GM23338 (cell line): ENCODE data around the gene ZBTB7A.

Experiments used
- CREB1 ChIP-seq: fragments of 250-450 bp; sonication (Bioruptor Pico); IDR thresholded peaks from 2 replicates; pipeline ENCODE4 v1.5.0; 2020; ENCODE audit warnings: low read depth, mild to moderate bottlenecking, moderate library complexity
- EZH2 ChIP-seq: fragments of 200-600 bp; sonication (generic); IDR thresholded peaks from one replicate; pipeline ENCODE4 v1.8.0; 2017; ENCODE audit warnings: antibody characterized with exemption, mild to moderate bottlenecking, low read depth; ENCODE audit not compliant: unreplicated experiment
- EZH2phosphoT487 ChIP-seq: fragments of 200-600 bp; sonication (generic); IDR thresholded peaks from one replicate; pipeline ENCODE4 v1.8.1; 2018; ENCODE audit warnings: antibody characterized with exemption; ENCODE audit not compliant: unreplicated experiment
- POLR2AphosphoS5 ChIP-seq: IDR thresholded peaks from 2 replicates; pipeline ENCODE4 v1.6.1; 2016; ENCODE audit warnings: antibody characterized with exemption, low read depth
- TF ChIP-seq, protein P1 (sequence below), 2 experiments: fragments of 200-600 bp in 1 of 2; sonication (generic) in 1 of 2; conservative IDR thresholded peaks; 2 replicates each; pipeline versions ENCODE4 v1.5.1 to v1.6.1; 2016 to 2017; ENCODE audit warnings: antibody characterized with exemption in 2 of 2, low read depth in 2 of 2, mild to moderate bottlenecking in 2 of 2, moderate library complexity in 1 of 2
- TF ChIP-seq, protein P2 (sequence below): IDR thresholded peaks from one replicate; pipeline ENCODE4 v1.6.1; 2018; ENCODE audit warnings: antibody characterized with exemption; ENCODE audit not compliant: unreplicated experiment

DNA sequence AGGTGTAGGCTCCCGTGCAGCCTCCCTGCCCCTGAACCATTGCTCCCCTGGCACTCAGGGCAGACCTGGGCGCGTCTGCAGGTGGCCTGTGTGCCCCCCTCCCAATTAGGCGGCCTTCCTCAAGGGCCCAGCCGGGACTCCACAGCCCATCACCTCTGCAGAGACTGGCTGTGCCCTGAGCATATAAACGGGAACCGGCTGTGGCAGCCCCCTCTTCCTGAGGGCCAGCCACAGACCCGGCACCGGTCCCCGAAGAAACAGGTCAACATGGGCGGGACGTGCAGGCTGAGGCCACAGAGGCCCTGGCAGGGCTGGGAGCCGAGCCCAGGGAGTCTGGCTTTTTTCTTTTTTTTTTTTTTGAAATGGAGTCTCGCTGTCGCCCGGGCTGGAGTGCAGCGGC is 47.1 kb downstream of the ZBTB7A start:
- TF ChIP-seq EZH2phosphoT487: no peak
- TF ChIP-seq, protein P1, sequence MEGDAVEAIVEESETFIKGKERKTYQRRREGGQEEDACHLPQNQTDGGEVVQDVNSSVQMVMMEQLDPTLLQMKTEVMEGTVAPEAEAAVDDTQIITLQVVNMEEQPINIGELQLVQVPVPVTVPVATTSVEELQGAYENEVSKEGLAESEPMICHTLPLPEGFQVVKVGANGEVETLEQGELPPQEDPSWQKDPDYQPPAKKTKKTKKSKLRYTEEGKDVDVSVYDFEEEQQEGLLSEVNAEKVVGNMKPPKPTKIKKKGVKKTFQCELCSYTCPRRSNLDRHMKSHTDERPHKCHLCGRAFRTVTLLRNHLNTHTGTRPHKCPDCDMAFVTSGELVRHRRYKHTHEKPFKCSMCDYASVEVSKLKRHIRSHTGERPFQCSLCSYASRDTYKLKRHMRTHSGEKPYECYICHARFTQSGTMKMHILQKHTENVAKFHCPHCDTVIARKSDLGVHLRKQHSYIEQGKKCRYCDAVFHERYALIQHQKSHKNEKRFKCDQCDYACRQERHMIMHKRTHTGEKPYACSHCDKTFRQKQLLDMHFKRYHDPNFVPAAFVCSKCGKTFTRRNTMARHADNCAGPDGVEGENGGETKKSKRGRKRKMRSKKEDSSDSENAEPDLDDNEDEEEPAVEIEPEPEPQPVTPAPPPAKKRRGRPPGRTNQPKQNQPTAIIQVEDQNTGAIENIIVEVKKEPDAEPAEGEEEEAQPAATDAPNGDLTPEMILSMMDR (conservative IDR thresholded peaks at IDR 0.05; ENCODE audit: low read depth in 2 of 2): no peak
- TF ChIP-seq CREB1 (CRISPR knock-in tag): no peak
- TF ChIP-seq, protein P2, sequence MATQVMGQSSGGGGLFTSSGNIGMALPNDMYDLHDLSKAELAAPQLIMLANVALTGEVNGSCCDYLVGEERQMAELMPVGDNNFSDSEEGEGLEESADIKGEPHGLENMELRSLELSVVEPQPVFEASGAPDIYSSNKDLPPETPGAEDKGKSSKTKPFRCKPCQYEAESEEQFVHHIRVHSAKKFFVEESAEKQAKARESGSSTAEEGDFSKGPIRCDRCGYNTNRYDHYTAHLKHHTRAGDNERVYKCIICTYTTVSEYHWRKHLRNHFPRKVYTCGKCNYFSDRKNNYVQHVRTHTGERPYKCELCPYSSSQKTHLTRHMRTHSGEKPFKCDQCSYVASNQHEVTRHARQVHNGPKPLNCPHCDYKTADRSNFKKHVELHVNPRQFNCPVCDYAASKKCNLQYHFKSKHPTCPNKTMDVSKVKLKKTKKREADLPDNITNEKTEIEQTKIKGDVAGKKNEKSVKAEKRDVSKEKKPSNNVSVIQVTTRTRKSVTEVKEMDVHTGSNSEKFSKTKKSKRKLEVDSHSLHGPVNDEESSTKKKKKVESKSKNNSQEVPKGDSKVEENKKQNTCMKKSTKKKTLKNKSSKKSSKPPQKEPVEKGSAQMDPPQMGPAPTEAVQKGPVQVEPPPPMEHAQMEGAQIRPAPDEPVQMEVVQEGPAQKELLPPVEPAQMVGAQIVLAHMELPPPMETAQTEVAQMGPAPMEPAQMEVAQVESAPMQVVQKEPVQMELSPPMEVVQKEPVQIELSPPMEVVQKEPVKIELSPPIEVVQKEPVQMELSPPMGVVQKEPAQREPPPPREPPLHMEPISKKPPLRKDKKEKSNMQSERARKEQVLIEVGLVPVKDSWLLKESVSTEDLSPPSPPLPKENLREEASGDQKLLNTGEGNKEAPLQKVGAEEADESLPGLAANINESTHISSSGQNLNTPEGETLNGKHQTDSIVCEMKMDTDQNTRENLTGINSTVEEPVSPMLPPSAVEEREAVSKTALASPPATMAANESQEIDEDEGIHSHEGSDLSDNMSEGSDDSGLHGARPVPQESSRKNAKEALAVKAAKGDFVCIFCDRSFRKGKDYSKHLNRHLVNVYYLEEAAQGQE: no peak
- no peak for TF ChIP-seq POLR2AphosphoS5
- no peak for TF ChIP-seq EZH2
